SK-N-SH treated with all-trans-retinoic acid at 6 μM for 48 hours (cell line): ENCODE data around the gene MTREX.

Experiments
- ATAC-seq: fragments of 200-7000 bp; cut with Tn5 transposase; 3 replicates; pipeline ENCODE4 v1.9.1; 2020; ENCODE audit warnings: mild to moderate bottlenecking, moderate library complexity
- BACH2 ChIP-seq: fragments of 250-450 bp; sonication (Bioruptor Pico); IDR thresholded peaks from 2 replicates; pipeline ENCODE4 v1.9.0; 2021; ENCODE audit warnings: mild to moderate bottlenecking, borderline replicate concordance
- ESRRG ChIP-seq: fragments of 250-450 bp; sonication (Bioruptor Pico); IDR thresholded peaks from 2 replicates; pipeline ENCODE4 v1.6.1; 2021; ENCODE audit warnings: mild to moderate bottlenecking
- GLIS3 ChIP-seq: fragments of 250-450 bp; sonication (Bioruptor Pico); IDR thresholded peaks from 2 replicates; pipeline ENCODE4 v1.5.0; 2020; ENCODE audit warnings: mild to moderate bottlenecking, moderate library complexity
- ISL1 ChIP-seq: fragments of 250-450 bp; sonication (Bioruptor Pico); IDR thresholded peaks from 2 replicates; pipeline ENCODE4 v2.1.2; 2022; ENCODE audit warnings: mild to moderate bottlenecking, moderate library complexity
- OSR1 ChIP-seq: fragments of 250-450 bp; sonication (Bioruptor Pico); IDR thresholded peaks from 2 replicates; pipeline ENCODE4 v1.8.0; 2022; ENCODE audit warnings: moderate library complexity, mild to moderate bottlenecking, inconsistent platforms
- PPARA ChIP-seq: fragments of 250-450 bp; sonication (Bioruptor Pico); IDR thresholded peaks from 2 replicates; pipeline ENCODE4 v1.5.0; 2020; ENCODE audit warnings: mild to moderate bottlenecking, borderline replicate concordance
- RARB ChIP-seq: fragments of 250-450 bp; sonication (Bioruptor Pico); IDR thresholded peaks from 2 replicates; pipeline ENCODE4 v1.8.0; 2021; ENCODE audit warnings: mild to moderate bottlenecking, moderate library complexity
- SNAI2 ChIP-seq: fragments of 250-450 bp; sonication (Bioruptor Pico); IDR thresholded peaks from 2 replicates; pipeline ENCODE4 v1.5.0; 2020; ENCODE audit warnings: mild to moderate bottlenecking, moderate library complexity
- TOX ChIP-seq: fragments of 250-450 bp; sonication (Bioruptor Pico); IDR thresholded peaks from 2 replicates; pipeline ENCODE4 v1.8.0; 2021; ENCODE audit warnings: mild to moderate bottlenecking, moderate library complexity, borderline replicate concordance
- ZC3H10 ChIP-seq: fragments of 250-450 bp; sonication (Bioruptor Pico); IDR thresholded peaks from 2 replicates; pipeline ENCODE4 v1.5.1; 2021; ENCODE audit warnings: mild to moderate bottlenecking, moderate library complexity
- ZFP30 ChIP-seq: fragments of 450-650 bp; formaldehyde crosslinking; IDR thresholded peaks from 2 replicates; pipeline ENCODE4 v1.5.0; 2022; ENCODE audit warnings: mild to moderate bottlenecking, moderate library complexity
- ZNF565 ChIP-seq: fragments of 450-650 bp; formaldehyde crosslinking; conservative IDR thresholded peaks from 2 replicates; pipeline ENCODE4 v1.5.0; 2020; ENCODE audit warnings: low read depth, mild to moderate bottlenecking, moderate library complexity
- ZNF70 ChIP-seq: fragments of 450-650 bp; formaldehyde crosslinking; IDR thresholded peaks from 2 replicates; pipeline ENCODE4 v1.5.0; 2020; ENCODE audit warnings: mild to moderate bottlenecking, moderate library complexity
- TF ChIP-seq, protein P1 (sequence below): fragments of 250-450 bp; sonication (Bioruptor Pico); IDR thresholded peaks from 2 replicates; pipeline ENCODE4 v1.8.0; 2021; ENCODE audit warnings: low read depth, mild to moderate bottlenecking, moderate library complexity, borderline replicate concordance
- TF ChIP-seq, protein P2 (sequence below): fragments of 250-450 bp; sonication (Bioruptor Pico); IDR thresholded peaks from 2 replicates; pipeline ENCODE4 v1.5.1; 2021; ENCODE audit warnings: mild to moderate bottlenecking, moderate library complexity
- TF ChIP-seq, protein P3 (sequence below): fragments of 250-450 bp; sonication (Bioruptor Pico); IDR thresholded peaks from 2 replicates; pipeline ENCODE4 v1.8.0; 2020; ENCODE audit warnings: mild to moderate bottlenecking, moderate library complexity, borderline replicate concordance
- TF ChIP-seq, protein P4 (sequence below): fragments of 250-450 bp; sonication (Bioruptor Pico); IDR thresholded peaks from 2 replicates; pipeline ENCODE4 v1.5.0; 2020; ENCODE audit warnings: mild to moderate bottlenecking, moderate library complexity
- TF ChIP-seq, protein P5 (sequence below): fragments of 250-450 bp; sonication (Bioruptor Pico); IDR thresholded peaks from 2 replicates; pipeline ENCODE4 v1.5.1; 2020; ENCODE audit warnings: low read depth, mild to moderate bottlenecking, moderate library complexity

Gene MTREX

DNA sequence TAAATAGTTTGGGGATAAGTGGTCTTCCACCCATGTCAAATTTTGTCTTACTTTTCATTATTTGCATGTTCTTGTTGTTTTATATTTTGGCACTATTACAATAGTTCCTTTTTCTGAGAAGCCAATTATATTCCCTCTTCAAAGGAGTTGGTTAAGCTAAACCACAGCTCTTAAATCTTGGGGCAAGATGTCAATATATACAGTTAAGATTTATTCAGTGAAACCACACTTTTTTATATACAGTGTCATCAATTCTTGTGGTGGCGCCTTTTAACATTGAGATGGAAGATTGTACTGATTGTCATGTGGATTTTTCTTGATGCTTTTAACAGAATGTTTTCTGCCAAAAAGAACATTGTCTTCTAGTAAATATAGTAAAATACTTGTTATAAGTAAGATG lies 104.1 kb downstream of the MTREX start (continued):
- TF ChIP-seq, protein P1, sequence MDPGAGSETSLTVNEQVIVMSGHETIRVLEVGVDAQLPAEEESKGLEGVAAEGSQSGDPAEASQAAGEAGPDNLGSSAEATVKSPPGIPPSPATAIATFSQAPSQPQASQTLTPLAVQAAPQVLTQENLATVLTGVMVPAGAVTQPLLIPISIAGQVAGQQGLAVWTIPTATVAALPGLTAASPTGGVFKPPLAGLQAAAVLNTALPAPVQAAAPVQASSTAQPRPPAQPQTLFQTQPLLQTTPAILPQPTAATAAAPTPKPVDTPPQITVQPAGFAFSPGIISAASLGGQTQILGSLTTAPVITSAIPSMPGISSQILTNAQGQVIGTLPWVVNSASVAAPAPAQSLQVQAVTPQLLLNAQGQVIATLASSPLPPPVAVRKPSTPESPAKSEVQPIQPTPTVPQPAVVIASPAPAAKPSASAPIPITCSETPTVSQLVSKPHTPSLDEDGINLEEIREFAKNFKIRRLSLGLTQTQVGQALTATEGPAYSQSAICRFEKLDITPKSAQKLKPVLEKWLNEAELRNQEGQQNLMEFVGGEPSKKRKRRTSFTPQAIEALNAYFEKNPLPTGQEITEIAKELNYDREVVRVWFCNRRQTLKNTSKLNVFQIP (CRISPR knock-in tag): no peak
- no peak for TF ChIP-seq ZNF70 (CRISPR knock-in tag)
- TF ChIP-seq, protein P2, sequence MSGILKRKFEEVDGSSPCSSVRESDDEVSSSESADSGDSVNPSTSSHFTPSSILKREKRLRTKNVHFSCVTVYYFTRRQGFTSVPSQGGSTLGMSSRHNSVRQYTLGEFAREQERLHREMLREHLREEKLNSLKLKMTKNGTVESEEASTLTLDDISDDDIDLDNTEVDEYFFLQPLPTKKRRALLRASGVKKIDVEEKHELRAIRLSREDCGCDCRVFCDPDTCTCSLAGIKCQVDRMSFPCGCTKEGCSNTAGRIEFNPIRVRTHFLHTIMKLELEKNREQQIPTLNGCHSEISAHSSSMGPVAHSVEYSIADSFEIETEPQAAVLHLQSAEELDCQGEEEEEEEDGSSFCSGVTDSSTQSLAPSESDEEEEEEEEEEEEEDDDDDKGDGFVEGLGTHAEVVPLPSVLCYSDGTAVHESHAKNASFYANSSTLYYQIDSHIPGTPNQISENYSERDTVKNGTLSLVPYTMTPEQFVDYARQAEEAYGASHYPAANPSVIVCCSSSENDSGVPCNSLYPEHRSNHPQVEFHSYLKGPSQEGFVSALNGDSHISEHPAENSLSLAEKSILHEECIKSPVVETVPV (CRISPR knock-in tag): no peak
- no peak for TF ChIP-seq SNAI2 (CRISPR knock-in tag)

- no peak for ATAC-seq
- TF ChIP-seq ZC3H10 (no peak), ZFP30 (CRISPR knock-in tag) (no peak), ISL1 (no peak)
- TF ChIP-seq, all 23 proteins: peak for 0
These were observed 105.9 kb downstream of the MTREX start for GRCh38 chr5:55413644-55414043.

GRCh38 chr5:55415071-55415470 lies 107.3 kb downstream of the MTREX start:
- TF ChIP-seq, protein P3, sequence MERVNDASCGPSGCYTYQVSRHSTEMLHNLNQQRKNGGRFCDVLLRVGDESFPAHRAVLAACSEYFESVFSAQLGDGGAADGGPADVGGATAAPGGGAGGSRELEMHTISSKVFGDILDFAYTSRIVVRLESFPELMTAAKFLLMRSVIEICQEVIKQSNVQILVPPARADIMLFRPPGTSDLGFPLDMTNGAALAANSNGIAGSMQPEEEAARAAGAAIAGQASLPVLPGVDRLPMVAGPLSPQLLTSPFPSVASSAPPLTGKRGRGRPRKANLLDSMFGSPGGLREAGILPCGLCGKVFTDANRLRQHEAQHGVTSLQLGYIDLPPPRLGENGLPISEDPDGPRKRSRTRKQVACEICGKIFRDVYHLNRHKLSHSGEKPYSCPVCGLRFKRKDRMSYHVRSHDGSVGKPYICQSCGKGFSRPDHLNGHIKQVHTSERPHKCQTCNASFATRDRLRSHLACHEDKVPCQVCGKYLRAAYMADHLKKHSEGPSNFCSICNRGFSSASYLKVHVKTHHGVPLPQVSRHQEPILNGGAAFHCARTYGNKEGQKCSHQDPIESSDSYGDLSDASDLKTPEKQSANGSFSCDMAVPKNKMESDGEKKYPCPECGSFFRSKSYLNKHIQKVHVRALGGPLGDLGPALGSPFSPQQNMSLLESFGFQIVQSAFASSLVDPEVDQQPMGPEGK: no peak
- TF ChIP-seq BACH2 (CRISPR knock-in tag) (no peak), ZNF565 (CRISPR knock-in tag) (no peak), ZC3H10 (no peak), ISL1 (no peak), PPARA (CRISPR knock-in tag) (no peak), ZNF70 (CRISPR knock-in tag) (no peak), TOX (CRISPR knock-in tag) (no peak), GLIS3 (CRISPR knock-in tag) (no peak), ESRRG (no peak), RARB (CRISPR knock-in tag) (no peak), OSR1 (CRISPR knock-in tag) (no peak)
- TF ChIP-seq, protein P4, sequence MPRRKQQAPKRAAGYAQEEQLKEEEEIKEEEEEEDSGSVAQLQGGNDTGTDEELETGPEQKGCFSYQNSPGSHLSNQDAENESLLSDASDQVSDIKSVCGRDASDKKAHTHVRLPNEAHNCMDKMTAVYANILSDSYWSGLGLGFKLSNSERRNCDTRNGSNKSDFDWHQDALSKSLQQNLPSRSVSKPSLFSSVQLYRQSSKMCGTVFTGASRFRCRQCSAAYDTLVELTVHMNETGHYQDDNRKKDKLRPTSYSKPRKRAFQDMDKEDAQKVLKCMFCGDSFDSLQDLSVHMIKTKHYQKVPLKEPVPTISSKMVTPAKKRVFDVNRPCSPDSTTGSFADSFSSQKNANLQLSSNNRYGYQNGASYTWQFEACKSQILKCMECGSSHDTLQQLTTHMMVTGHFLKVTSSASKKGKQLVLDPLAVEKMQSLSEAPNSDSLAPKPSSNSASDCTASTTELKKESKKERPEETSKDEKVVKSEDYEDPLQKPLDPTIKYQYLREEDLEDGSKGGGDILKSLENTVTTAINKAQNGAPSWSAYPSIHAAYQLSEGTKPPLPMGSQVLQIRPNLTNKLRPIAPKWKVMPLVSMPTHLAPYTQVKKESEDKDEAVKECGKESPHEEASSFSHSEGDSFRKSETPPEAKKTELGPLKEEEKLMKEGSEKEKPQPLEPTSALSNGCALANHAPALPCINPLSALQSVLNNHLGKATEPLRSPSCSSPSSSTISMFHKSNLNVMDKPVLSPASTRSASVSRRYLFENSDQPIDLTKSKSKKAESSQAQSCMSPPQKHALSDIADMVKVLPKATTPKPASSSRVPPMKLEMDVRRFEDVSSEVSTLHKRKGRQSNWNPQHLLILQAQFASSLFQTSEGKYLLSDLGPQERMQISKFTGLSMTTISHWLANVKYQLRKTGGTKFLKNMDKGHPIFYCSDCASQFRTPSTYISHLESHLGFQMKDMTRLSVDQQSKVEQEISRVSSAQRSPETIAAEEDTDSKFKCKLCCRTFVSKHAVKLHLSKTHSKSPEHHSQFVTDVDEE (CRISPR knock-in tag): no peak
- TF ChIP-seq, protein P2 (CRISPR knock-in tag): no peak
- TF ChIP-seq, protein P5, sequence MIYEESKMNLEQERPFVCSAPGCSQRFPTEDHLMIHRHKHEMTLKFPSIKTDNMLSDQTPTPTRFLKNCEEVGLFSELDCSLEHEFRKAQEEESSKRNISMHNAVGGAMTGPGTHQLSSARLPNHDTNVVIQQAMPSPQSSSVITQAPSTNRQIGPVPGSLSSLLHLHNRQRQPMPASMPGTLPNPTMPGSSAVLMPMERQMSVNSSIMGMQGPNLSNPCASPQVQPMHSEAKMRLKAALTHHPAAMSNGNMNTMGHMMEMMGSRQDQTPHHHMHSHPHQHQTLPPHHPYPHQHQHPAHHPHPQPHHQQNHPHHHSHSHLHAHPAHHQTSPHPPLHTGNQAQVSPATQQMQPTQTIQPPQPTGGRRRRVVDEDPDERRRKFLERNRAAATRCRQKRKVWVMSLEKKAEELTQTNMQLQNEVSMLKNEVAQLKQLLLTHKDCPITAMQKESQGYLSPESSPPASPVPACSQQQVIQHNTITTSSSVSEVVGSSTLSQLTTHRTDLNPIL (CRISPR knock-in tag): no peak
- TF ChIP-seq, all 23 proteins: peak for 0
- ATAC-seq: no peak

DNA sequence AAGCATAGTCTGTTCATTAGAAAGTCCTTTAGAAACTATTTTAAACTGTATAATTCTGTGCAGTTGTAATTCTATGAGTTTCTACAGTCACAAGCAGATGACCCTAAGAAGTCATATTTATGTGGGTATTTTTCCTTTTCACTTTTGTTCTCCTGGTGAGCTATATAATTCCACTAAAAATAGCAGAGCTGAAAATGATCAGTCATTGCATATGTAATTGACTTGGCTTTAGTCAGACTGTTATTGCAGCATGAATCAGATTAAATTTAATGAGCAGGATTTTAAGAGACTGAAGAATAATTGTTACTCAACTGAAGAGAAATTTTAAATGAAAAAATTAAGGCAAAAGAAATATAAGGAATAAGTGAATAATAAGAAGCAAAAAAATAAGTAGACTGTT lies 108.5 kb downstream of the MTREX start:
- no peak for ATAC-seq
- TF ChIP-seq, protein P5 (CRISPR knock-in tag): no peak
- peak; percentile 41 for TF ChIP-seq ISL1
